GM19395 (cell line): ENCODE results near the gene TNFAIP2.

Experiments
- ATAC-seq: cut with Tn5 transposase; IDR thresholded peaks from one replicate; pipeline ENCODE4 v1.9.1; 2021; ENCODE audit warnings: mild to moderate bottlenecking, moderate library complexity; ENCODE audit not compliant: unreplicated experiment

TNFAIP2 gene

GRCh38 chr14:103121121-103121845 is 2.0 kb upstream of the TNFAIP2 start:
- ATAC-seq, result no peak

GRCh38 chr14:103121846-103122584 is 1.2 kb upstream of the TNFAIP2 start:
- no peak for ATAC-seq

- no peak for ATAC-seq
These were observed 695 bp upstream of the TNFAIP2 start for GRCh38 chr14:103122585-103122946.

GRCh38 chr14:103123634-103124500 is 606 bp downstream of the TNFAIP2 start:
- ATAC-seq, result no peak

GRCh38 chr14:103124501-103125001 is 1.3 kb downstream of the TNFAIP2 start:
- no peak for ATAC-seq

- no peak for ATAC-seq
These were observed 2.1 kb downstream of the TNFAIP2 start for GRCh38 chr14:103125098-103126070.

GRCh38 chr14:103126088-103126872 is 3.0 kb downstream of the TNFAIP2 start:
- no peak for ATAC-seq

GRCh38 chr14:103126873-103127304 is 3.6 kb downstream of the TNFAIP2 start:
- no peak for ATAC-seq

- ATAC-seq, result no peak
These were observed 4.1 kb downstream of the TNFAIP2 start for GRCh38 chr14:103127356-103127755.

- no peak for ATAC-seq
These were observed 4.8 kb downstream of the TNFAIP2 start for GRCh38 chr14:103127861-103128598.

GRCh38 chr14:103128631-103129300 is 5.5 kb downstream of the TNFAIP2 start:
- ATAC-seq, result no peak

- ATAC-seq, result no peak
These were observed 6.2 kb downstream of the TNFAIP2 start for GRCh38 chr14:103129301-103130016.

GRCh38 chr14:103130017-103130764 is 6.9 kb downstream of the TNFAIP2 start:
- ATAC-seq, result no peak

GRCh38 chr14:103130965-103131364 is 7.7 kb downstream of the TNFAIP2 start:
- ATAC-seq, result no peak

GRCh38 chr14:103131580-103131979 is 8.3 kb downstream of the TNFAIP2 start:
- no peak for ATAC-seq

GRCh38 chr14:103132381-103133209 is 9.3 kb downstream of the TNFAIP2 start:
- ATAC-seq, result no peak
